ENCODE data around the gene ARHGDIA.

Gene ARHGDIA

GRCh38 chr17:81905993-81906392 is 34.9 kb upstream of the ARHGDIA start:
- no peak for DNase-seq (ENCODE audit: low read depth)

- DNase-seq (ENCODE audit: low read depth), result no peak
Measured at GRCh38 chr17:81905424-81905875, 34.3 kb upstream of the ARHGDIA start.

- no peak for DNase-seq (ENCODE audit: low read depth)
Measured at GRCh38 chr17:81904600-81905423, 33.7 kb upstream of the ARHGDIA start.

- DNase-seq (ENCODE audit: low read depth), result no peak
Measured at GRCh38 chr17:81903896-81904599, 32.9 kb upstream of the ARHGDIA start.

- DNase-seq (ENCODE audit: low read depth), result no peak
Measured at GRCh38 chr17:81903415-81903831, 32.3 kb upstream of the ARHGDIA start.

- DNase-seq (ENCODE audit: low read depth), result no peak
Measured at GRCh38 chr17:81902653-81903414, 31.7 kb upstream of the ARHGDIA start.

- DNase-seq (ENCODE audit: low read depth), result no peak
Measured at GRCh38 chr17:81902023-81902652, 31.0 kb upstream of the ARHGDIA start, which contains the start of gene NPB. Gene NPB, plus strand, starts transcription at chr17:81902238. Its CDS starts 40 bp downstream, at chr17:81902278.

GRCh38 chr17:81901167-81902022 is 30.3 kb upstream of the ARHGDIA start:
- no peak for DNase-seq (ENCODE audit: low read depth)

- DNase-seq (ENCODE audit: low read depth), result no peak
Measured at GRCh38 chr17:81900181-81900820, 29.2 kb upstream of the ARHGDIA start.

- no peak for DNase-seq (ENCODE audit: low read depth)
Measured at GRCh38 chr17:81899514-81900166, 28.5 kb upstream of the ARHGDIA start.

- no peak for DNase-seq (ENCODE audit: low read depth)
Measured at GRCh38 chr17:81898885-81899284, 27.7 kb upstream of the ARHGDIA start.

GRCh38 chr17:81898029-81898866 is 27.1 kb upstream of the ARHGDIA start:
- no peak for DNase-seq (ENCODE audit: low read depth)

- DNase-seq (ENCODE audit: low read depth), result no peak
Measured at GRCh38 chr17:81895400-81895799, 24.3 kb upstream of the ARHGDIA start.

- no peak for DNase-seq (ENCODE audit: low read depth)
Measured at GRCh38 chr17:81891303-81891552, 20.1 kb upstream of the ARHGDIA start.

GRCh38 chr17:81890447-81891302 is 19.5 kb upstream of the ARHGDIA start:
- no peak for DNase-seq (ENCODE audit: low read depth)

- DNase-seq (ENCODE audit: low read depth), result no peak
Measured at GRCh38 chr17:81889602-81890001, 18.5 kb upstream of the ARHGDIA start.

GRCh38 chr17:81888988-81889595 is 18.0 kb upstream of the ARHGDIA start:
- DNase-seq (ENCODE audit: low read depth), result no peak

All from stimulated activated CD4-positive, alpha-beta T cell treated with anti-CD3 and anti-CD28 coated beads, Interleukin-2, amount 100 ng/mL, for 4 hours (primary cell).